Measurements from ENCODE around the gene CAPN7.

CAPN7 gene

DNA sequence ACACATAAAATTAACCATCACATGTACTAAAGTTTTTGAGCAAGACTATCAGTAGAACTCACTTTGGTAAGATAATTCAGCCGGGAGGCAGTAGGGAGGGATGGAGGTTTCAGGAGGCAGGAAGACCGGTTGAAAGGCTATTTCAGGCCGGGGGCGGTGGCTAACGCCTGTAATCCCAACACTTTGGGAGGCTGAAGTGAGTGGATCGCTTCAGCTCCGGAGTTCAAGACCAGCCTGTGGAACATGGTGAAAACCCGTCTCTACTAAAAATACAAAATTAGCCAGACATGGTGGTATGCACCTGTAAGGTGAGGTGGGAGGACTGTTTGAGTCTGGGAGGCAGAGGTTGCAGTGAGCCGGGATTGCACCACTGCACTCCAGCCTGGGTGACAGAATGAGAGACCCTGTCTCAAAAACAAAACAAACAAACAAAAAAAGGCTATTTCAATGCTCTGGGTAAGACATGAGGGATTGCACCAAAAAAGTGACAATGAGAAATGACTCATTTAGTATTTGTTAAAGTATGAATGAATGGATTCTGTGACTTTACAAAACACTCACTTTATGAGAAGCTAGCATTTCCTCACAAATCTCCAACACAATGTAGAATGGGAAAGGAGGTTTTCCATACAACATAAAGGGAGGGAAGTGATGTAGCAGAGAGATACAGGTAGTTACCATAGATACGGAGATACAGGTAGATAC is 82.4 kb downstream of the CAPN7 start:
- FAIRE-seq (no peak), DNase-seq (ENCODE audit: insufficient read length, low spot score) (no peak)
- TF ChIP-seq, protein P1, sequence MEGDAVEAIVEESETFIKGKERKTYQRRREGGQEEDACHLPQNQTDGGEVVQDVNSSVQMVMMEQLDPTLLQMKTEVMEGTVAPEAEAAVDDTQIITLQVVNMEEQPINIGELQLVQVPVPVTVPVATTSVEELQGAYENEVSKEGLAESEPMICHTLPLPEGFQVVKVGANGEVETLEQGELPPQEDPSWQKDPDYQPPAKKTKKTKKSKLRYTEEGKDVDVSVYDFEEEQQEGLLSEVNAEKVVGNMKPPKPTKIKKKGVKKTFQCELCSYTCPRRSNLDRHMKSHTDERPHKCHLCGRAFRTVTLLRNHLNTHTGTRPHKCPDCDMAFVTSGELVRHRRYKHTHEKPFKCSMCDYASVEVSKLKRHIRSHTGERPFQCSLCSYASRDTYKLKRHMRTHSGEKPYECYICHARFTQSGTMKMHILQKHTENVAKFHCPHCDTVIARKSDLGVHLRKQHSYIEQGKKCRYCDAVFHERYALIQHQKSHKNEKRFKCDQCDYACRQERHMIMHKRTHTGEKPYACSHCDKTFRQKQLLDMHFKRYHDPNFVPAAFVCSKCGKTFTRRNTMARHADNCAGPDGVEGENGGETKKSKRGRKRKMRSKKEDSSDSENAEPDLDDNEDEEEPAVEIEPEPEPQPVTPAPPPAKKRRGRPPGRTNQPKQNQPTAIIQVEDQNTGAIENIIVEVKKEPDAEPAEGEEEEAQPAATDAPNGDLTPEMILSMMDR (IDR thresholded peaks at IDR 0.05; ENCODE audit: insufficient read depth, missing control alignments) = no peak

DNA sequence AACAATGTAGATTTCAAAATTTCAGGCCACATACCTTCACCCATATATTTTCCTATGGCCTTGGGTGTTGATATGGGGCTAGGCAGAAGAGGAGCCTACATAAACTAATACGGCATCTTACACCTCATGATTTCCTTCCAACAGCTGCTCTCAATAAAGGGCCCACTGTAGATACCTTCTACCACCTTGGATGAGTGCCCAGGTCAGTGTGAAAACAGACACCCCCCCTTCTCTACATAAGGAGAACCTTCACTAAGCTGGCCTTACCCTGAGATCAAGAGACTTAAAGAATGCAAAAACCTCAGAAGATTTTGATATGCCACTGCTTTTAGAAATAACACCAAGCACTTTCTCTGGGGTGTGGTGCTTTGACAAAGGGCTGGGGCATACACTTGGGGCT is 83.6 kb downstream of the CAPN7 start:
- FAIRE-seq = no peak
- TF ChIP-seq, protein P1 (IDR thresholded peaks at IDR 0.05; ENCODE audit: insufficient read depth, missing control alignments) = no peak
- no peak for DNase-seq (ENCODE audit: insufficient read length, low spot score)

DNA sequence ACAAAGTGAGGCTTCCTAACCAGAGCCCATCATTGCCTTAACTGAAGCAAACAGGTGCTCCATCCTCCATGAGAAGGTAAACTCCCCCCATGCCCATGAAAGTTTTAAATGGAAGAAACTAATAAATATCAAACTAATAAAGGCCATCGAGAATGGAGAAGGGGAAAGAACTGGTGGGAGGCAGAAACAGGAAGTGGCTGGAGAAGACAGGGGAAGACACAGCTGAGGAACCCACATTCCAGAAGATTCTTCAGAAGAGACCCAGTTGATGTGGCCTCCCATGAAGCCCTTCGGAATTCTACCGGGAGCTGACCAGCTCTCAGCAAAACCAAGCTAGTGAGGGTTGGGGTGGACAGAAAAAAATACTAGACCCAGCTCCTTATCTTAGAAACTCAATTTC is 84.7 kb downstream of the CAPN7 start:
- FAIRE-seq = no peak
- TF ChIP-seq, protein P1 (IDR thresholded peaks at IDR 0.05; ENCODE audit: insufficient read depth, missing control alignments) = no peak

GRCh38 chr3:15291589-15292541 is 85.8 kb downstream of the CAPN7 start:
- TF ChIP-seq, protein P1 (IDR thresholded peaks at IDR 0.05; ENCODE audit: insufficient read depth, missing control alignments) = no peak
- no peak for DNase-seq (ENCODE audit: insufficient read length, low spot score)
- no peak for FAIRE-seq

More for the DNA sequence above, 84.7 kb downstream of the CAPN7 start:
- no peak for DNase-seq (ENCODE audit: insufficient read length, low spot score)

GRCh38 chr3:15292765-15293522 is 86.9 kb downstream of the CAPN7 start:
- no peak for DNase-seq (ENCODE audit: insufficient read length, low spot score)
- TF ChIP-seq, protein P1 (IDR thresholded peaks at IDR 0.05; ENCODE audit: insufficient read depth, missing control alignments) = no peak
- FAIRE-seq = no peak

GRCh38 chr3:15294929-15295328 is 88.9 kb downstream of the CAPN7 start:
- FAIRE-seq (no peak), DNase-seq (ENCODE audit: insufficient read length, low spot score) (no peak)
- TF ChIP-seq, protein P1 (IDR thresholded peaks at IDR 0.05; ENCODE audit: insufficient read depth, missing control alignments) = no peak

Measured in D721Med (cell line).